ENCODE data around the gene KATNA1. TPM values are rescaled to one million over a fixed set of nuclear protein-coding genes. Genes with fewer than 3 reads are reported as not detected.

Gene KATNA1
- total and polyA plus RNA-seq, 3 donors from 2014 or later: 46.6 to 81.5 (median 49.4) TPM

- peak in 2 of 3 experiments; percentile 3 to 19 for TF ChIP-seq CTCF (IDR thresholded peaks at IDR 0.05)
- TF ChIP-seq POLR2A (IDR thresholded peaks at IDR 0.05): no peak
- 0 to 1% methylated on average over 13 to 16 of the region's 16 CpGs for WGBS, 2 donors
- intact Hi-C loops (cut with DNase I; ENCODE audit: low total_unique reads): no loop called here
- H3K9me3 ChIP-seq: no peaks in the 10 kb centered on the region
- no peaks in the 10 kb centered on the region for H3K27me3 ChIP-seq
- peaks cover 19% of the 10 kb centered on the region for H3K4me1 ChIP-seq
- peak overlapping the region; percentile 84 to 95 for H3K27ac ChIP-seq
- H3K4me3 ChIP-seq: peak overlapping the region; percentile 75 to 97
- no peaks in the 10 kb centered on the region for H3K36me3 ChIP-seq (ENCODE audit: low read depth, missing control alignments)
- DNase-seq: peak; percentile 55
Observed at GRCh38 chr6:149545258-149545753, 103.2 kb downstream of the KATNA1 start.

Small RNA genes lying within 50 kb of the gene (small RNA-seq; reads per million reads assigned to genes)
- gene RF00019 (0 reads per million in 2 donors), gene RF00410 (0 reads per million in 2 donors)

Other genes starting within 250 kb of the KATNA1 start
- 1 to 10 TPM; 4.6 to 6.3 TPM for gene SUMO4, start 248.5 kb downstream of the KATNA1 start, total RNA-seq
- not detected for gene SUMO4, start 248.5 kb downstream of the KATNA1 start, polyA plus RNA-seq (ENCODE audit: insufficient read depth, low read depth, low replicate concordance)
- gene ZC3H12D, start 163.7 kb downstream of the KATNA1 start, total RNA-seq: 1 to 10 TPM; 1.4 to 2.1 TPM
- gene ZC3H12D, start 163.7 kb downstream of the KATNA1 start, polyA plus RNA-seq (ENCODE audit: insufficient read depth, low read depth, low replicate concordance): 0.61 TPM
- 10 to 100 TPM; 36.0 to 39.4 TPM for gene PPIL4, start 102.7 kb downstream of the KATNA1 start, total RNA-seq
- 13.9 TPM for gene PPIL4, start 102.7 kb downstream of the KATNA1 start, polyA plus RNA-seq (ENCODE audit: insufficient read depth, low read depth, low replicate concordance)
- 10 to 100 TPM; 47.5 to 58.7 TPM for gene GINM1, start 82.3 kb downstream of the KATNA1 start, total RNA-seq
- gene GINM1, start 82.3 kb downstream of the KATNA1 start, polyA plus RNA-seq (ENCODE audit: insufficient read depth, low read depth, low replicate concordance): 80.3 TPM
- gene LATS1, start 69.4 kb upstream of the KATNA1 start, total RNA-seq: 10 to 100 TPM; 35.0 to 38.7 TPM
- gene LATS1, start 69.4 kb upstream of the KATNA1 start, polyA plus RNA-seq (ENCODE audit: insufficient read depth, low read depth, low replicate concordance): 17.4 TPM
- 10 to 100 TPM; 28.3 to 32.2 TPM for gene NUP43, start 97.8 kb upstream of the KATNA1 start, total RNA-seq
- gene NUP43, start 97.8 kb upstream of the KATNA1 start, polyA plus RNA-seq (ENCODE audit: insufficient read depth, low read depth, low replicate concordance): 14.8 TPM
- 100 to 1,000 TPM; 196 to 220 TPM for gene PCMT1, start 101.0 kb upstream of the KATNA1 start, total RNA-seq
- gene PCMT1, start 101.0 kb upstream of the KATNA1 start, polyA plus RNA-seq (ENCODE audit: insufficient read depth, low read depth, low replicate concordance): 192 TPM
- gene LRP11, start 215.6 kb upstream of the KATNA1 start, total RNA-seq: 10 to 100 TPM; 28.8 to 44.7 TPM
- 16.8 TPM for gene LRP11, start 215.6 kb upstream of the KATNA1 start, polyA plus RNA-seq (ENCODE audit: insufficient read depth, low read depth, low replicate concordance)
- under 1 TPM; 0.31 TPM for gene RAET1E, start 249.4 kb upstream of the KATNA1 start, total RNA-seq
- 0.30 TPM for gene RAET1E, start 249.4 kb upstream of the KATNA1 start, polyA plus RNA-seq (ENCODE audit: insufficient read depth, low read depth, low replicate concordance)

All from testis (tissue), 3 donors.